Gastroesophageal sphincter (tissue), 4 donors: ENCODE results near the gene HNRNPR. TPM values are rescaled to one million over a fixed set of nuclear protein-coding genes. Genes with fewer than 3 reads are reported as not detected.

Experiments used
- ATAC-seq: fragments of 150-250 bp; one replicate; pipeline ENCODE4 v1.9.1; 2016; ENCODE audit warnings: mild to moderate bottlenecking, moderate library complexity
- H3K27ac ChIP-seq, 4 donors: fragments of 200-600 bp; sonication (generic) in 3 of 4; 1 replicate in 3 of 4; 2 replicates in 1 of 4; pipeline ENCODE4 v1.5.1; 2016 to 2019
- H3K27me3 ChIP-seq: fragments of 200-600 bp; sonication (generic); one replicate; pipeline ENCODE4 v1.5.1; 2019
- H3K36me3 ChIP-seq, 2 donors: fragments of 200-600 bp; sonication (generic); one replicate each; pipeline ENCODE4 v1.5.1; 2019; ENCODE audit warnings: control low read depth in 1 of 2
- H3K4me1 ChIP-seq, 3 donors: fragments of 200-600 bp; sonication (generic); 1 replicate in 2 of 3; 2 replicates in 1 of 3; pipeline ENCODE4 v1.5.1; 2016 to 2019; ENCODE audit warnings: control low read depth in 2 of 3
- H3K4me3 ChIP-seq, 2 donors: fragments of 200-600 bp; sonication (generic); one replicate each; pipeline ENCODE4 v1.5.1; 2019; ENCODE audit warnings: mild to moderate bottlenecking in 1 of 2, moderate library complexity in 1 of 2
- H3K9me3 ChIP-seq, 3 donors: fragments of 200-600 bp; sonication (generic); one replicate each; pipeline ENCODE4 v1.5.1; 2017 to 2019; ENCODE audit warnings: control low read depth in 2 of 3
- EP300 ChIP-seq: sonication (generic); formaldehyde crosslinking; IDR thresholded peaks from one replicate; pipeline ENCODE4 v1.6.1; 2017; ENCODE audit warnings: antibody characterized with exemption, mild to moderate bottlenecking
- POLR2A ChIP-seq, 2 donors: fragments of 450-650 bp; IDR thresholded peaks; one replicate each; pipeline ENCODE4 v1.6.1; 2017; ENCODE audit warnings: antibody characterized with exemption in 2 of 2, mild to moderate bottlenecking in 2 of 2, moderate library complexity in 1 of 2
- POLR2AphosphoS5 ChIP-seq: sonication (generic); formaldehyde crosslinking; IDR thresholded peaks from one replicate; pipeline ENCODE4 v1.6.1; 2017; ENCODE audit warnings: antibody characterized with exemption
- WGBS, 2 donors: methylation state at CpG; one replicate each; pipeline ENCODE4 v1.1.5; 2018; ENCODE audit warnings: low coverage in 1 of 2; 5-methylcytosine and 5-hydroxymethylcytosine counted together
- total RNA-seq, 4 donors: library from RNA; depleted of rRNA; stranded (reverse); fragments of >200 nt; gene quantifications; one replicate each; pipeline ENCODE4 v1.1.0, GENCODE V29; 2016
- TF ChIP-seq, protein P1 (sequence below), 4 experiments: fragments of 200-600 bp in 2 of 4; fragments of 450-650 bp in 2 of 4; sonication (generic) in 1 of 4; IDR thresholded peaks; one replicate each; pipeline ENCODE4 v1.5.1; 2017 to 2019; ENCODE audit warnings: antibody characterized with exemption in 4 of 4, mild to moderate bottlenecking in 2 of 4, moderate library complexity in 2 of 4

HNRNPR gene
- total RNA-seq, 4 donors from 2014 or later = 67.5 to 91.1 (median 73.6) TPM

DNA sequence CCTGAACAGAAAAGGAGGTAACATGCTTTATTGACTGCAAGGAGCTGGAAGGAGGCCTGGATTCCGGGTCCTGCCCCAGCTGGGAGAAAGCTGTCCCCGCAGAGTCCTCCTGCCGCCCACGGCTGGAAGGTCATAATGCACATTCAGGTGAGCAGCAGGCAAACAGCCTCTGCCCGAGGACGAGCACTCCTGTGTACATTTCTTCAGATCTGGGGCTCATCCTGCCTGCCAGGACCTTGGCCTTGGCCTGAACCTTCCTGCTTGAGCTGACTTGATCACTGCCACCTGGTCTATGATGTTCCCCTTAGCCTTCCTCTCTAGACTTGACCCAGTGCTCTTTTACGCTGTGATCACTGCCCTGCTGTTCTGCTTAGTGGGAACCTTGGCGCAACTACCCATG is 43.4 kb upstream of the HNRNPR start:
- H3K4me1 ChIP-seq = peaks cover 0 to 13% (median 8%) of the 10 kb centered on the region in 3 donors
- WGBS, 2 donors = 53 to 86% methylated on average over 1 to 2 of the region's 8 CpGs
- H3K27me3 ChIP-seq = no peaks in the 10 kb centered on the region
- no peak overlapping the region for H3K27ac ChIP-seq
- peaks cover 0 to 54% of the 10 kb centered on the region in 2 donors for H3K36me3 ChIP-seq
- no peak overlapping the region for H3K4me3 ChIP-seq
- H3K9me3 ChIP-seq = no peaks in the 10 kb centered on the region
- no peak for TF ChIP-seq POLR2A (IDR thresholded peaks at IDR 0.05)
- no peak for TF ChIP-seq POLR2AphosphoS5
- TF ChIP-seq, protein P1, sequence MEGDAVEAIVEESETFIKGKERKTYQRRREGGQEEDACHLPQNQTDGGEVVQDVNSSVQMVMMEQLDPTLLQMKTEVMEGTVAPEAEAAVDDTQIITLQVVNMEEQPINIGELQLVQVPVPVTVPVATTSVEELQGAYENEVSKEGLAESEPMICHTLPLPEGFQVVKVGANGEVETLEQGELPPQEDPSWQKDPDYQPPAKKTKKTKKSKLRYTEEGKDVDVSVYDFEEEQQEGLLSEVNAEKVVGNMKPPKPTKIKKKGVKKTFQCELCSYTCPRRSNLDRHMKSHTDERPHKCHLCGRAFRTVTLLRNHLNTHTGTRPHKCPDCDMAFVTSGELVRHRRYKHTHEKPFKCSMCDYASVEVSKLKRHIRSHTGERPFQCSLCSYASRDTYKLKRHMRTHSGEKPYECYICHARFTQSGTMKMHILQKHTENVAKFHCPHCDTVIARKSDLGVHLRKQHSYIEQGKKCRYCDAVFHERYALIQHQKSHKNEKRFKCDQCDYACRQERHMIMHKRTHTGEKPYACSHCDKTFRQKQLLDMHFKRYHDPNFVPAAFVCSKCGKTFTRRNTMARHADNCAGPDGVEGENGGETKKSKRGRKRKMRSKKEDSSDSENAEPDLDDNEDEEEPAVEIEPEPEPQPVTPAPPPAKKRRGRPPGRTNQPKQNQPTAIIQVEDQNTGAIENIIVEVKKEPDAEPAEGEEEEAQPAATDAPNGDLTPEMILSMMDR (IDR thresholded peaks at IDR 0.05) = no peak
- no peak for TF ChIP-seq EP300
- ATAC-seq = no peak

DNA sequence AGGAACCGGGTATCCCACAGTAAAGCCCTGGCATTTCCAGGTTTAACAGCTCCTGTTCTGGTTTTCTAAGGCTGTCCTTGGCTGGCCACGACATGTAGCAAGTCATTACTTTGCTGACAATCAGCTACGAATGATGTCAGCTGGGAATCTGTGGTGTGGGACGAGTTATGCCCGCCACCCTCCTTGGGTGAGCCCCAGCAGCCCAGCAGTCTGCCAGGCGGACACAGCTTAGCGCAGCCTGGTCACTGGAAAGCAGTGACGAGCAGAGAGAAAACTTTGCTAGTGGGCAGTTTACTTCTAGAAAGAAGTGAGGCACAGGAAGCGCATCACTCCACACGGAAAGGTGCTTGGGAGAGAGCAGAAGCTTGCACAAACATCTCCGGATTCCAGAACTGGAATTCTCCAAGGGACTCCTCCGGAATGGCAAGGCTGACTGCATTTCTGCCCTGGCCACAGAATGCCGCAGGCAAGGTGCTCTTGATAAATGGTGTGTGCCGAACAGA is 41.1 kb upstream of the HNRNPR start:
- Histone ChIP-seq H3K27ac (peak overlapping the region in 2 of 4 donors; percentile 27 to 45), H3K4me1 (peaks cover 0 to 13% (median 8%) of the 10 kb centered on the region in 3 donors), H3K27me3 (no peaks in the 10 kb centered on the region), H3K36me3 (peaks cover 0 to 75% of the 10 kb centered on the region in 2 donors), H3K9me3 (no peaks in the 10 kb centered on the region), H3K4me3 (no peak overlapping the region)
- 71 to 74% methylated on average over 5 of the region's 14 CpGs for WGBS, 2 donors
- ATAC-seq = no peak
- TF ChIP-seq EP300 = no peak
- no peak for TF ChIP-seq POLR2A (IDR thresholded peaks at IDR 0.05)
- TF ChIP-seq, protein P1 (IDR thresholded peaks at IDR 0.05) = no peak
- no peak for TF ChIP-seq POLR2AphosphoS5

- Histone ChIP-seq H3K4me3 (no peak overlapping the region), H3K36me3 (peaks cover 0 to 69% of the 10 kb centered on the region in 2 donors), H3K4me1 (peaks cover 0 to 13% (median 8%) of the 10 kb centered on the region in 3 donors), H3K9me3 (no peaks in the 10 kb centered on the region), H3K27ac (peak overlapping the region in 2 of 4 donors; percentile 28 to 51), H3K27me3 (no peaks in the 10 kb centered on the region)
- no peak for ATAC-seq
- TF ChIP-seq POLR2A (IDR thresholded peaks at IDR 0.05) (no peak), POLR2AphosphoS5 (no peak), EP300 (no peak)
- TF ChIP-seq, protein P1 (IDR thresholded peaks at IDR 0.05) = no peak
- WGBS, 2 donors = 70 to 81% methylated on average over 2 to 10 of the region's 11 CpGs
These were observed 40.4 kb upstream of the HNRNPR start for GRCh38 chr1:23384312-23385058.

DNA sequence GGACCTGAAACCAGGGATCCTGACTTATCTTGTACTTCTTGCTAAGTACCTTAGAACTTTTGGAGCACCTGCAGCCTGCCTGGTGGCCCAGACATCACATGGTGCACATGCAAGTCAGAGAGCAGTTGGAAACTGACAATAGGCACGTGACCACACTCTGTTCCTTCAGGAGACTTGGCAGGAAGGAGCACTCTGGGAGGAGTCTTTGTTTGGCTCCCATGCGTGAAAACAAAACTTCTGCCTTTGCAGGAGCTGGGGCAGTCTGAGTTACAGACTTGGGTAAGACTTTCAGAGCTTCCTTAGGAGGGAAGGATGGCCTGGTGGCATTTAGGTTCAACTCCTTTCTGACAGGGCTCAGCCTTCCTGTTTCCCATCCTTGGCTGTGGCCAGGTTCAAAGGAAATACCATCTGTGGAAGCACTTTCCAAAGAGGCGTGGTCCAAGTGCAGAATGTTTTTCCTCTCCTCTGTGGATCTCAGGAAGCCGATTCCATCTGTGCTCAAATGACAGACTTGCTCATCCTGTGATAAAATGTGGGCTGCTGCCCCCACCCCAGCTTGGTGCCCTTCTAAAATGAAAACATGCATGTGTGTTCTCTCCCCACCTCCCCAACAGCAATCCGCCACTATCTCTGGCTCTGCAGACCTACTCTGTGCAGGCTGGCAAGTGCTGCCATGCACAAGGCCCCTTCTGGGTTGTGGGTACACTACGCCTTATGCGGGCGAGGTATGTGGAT is 39.7 kb upstream of the HNRNPR start:
- ATAC-seq = peak; percentile 71
- no peaks in the 10 kb centered on the region for H3K9me3 ChIP-seq
- peak overlapping the region in 3 of 4 donors; percentile 28 to 51 (median 31) for H3K27ac ChIP-seq
- TF ChIP-seq EP300 = no peak
- TF ChIP-seq, protein P1 (IDR thresholded peaks at IDR 0.05) = no peak
- no peak for TF ChIP-seq POLR2AphosphoS5
- TF ChIP-seq POLR2A (IDR thresholded peaks at IDR 0.05) = no peak
- WGBS, 2 donors = 31 to 38% methylated on average over 2 to 4 of the region's 8 CpGs
- H3K27me3 ChIP-seq = no peaks in the 10 kb centered on the region
- peaks cover 0 to 14% (median 9%) of the 10 kb centered on the region in 3 donors for H3K4me1 ChIP-seq
- H3K4me3 ChIP-seq = no peak overlapping the region
- H3K36me3 ChIP-seq = peaks cover 0 to 69% of the 10 kb centered on the region in 2 donors
